Neutrophil (primary cell): ENCODE results near the gene B9D1.

Experiments used
- H3K27ac ChIP-seq: fragments of 200-600 bp; sonication (generic); 2 replicates; pipeline ENCODE4 v1.5.1; 2016; ENCODE audit warnings: mild to moderate bottlenecking, moderate library complexity
- H3K27me3 ChIP-seq: fragments of 200-600 bp; sonication (generic); 2 replicates; pipeline ENCODE4 v1.6.0; 2016; ENCODE audit warnings: mild to moderate bottlenecking
- H3K36me3 ChIP-seq: fragments of 200-600 bp; sonication (generic); 2 replicates; pipeline ENCODE4 v1.5.1; 2017
- H3K4me1 ChIP-seq, 2 experiments: fragments of 200-600 bp in 1 of 2; sonication (generic) in 1 of 2; 1 replicate in 1 of 2; 2 replicates in 1 of 2; pipeline versions ENCODE4 v1.5.1 to v1.6.1; 2013 to 2016; ENCODE audit warnings: low read depth in 1 of 2, low read length in 1 of 2, mild to moderate bottlenecking in 1 of 2, moderate library complexity in 1 of 2; ENCODE audit not compliant: control insufficient read depth in 1 of 2, insufficient read depth in 1 of 2
- H3K4me3 ChIP-seq, 2 experiments: fragments of 200-600 bp in 1 of 2; sonication (generic) in 1 of 2; 1 replicate in 1 of 2; 2 replicates in 1 of 2; pipeline ENCODE4 v1.5.1; 2013 to 2016; ENCODE audit warnings: low read depth in 1 of 2, low read length in 1 of 2, mild to moderate bottlenecking in 1 of 2, moderate library complexity in 1 of 2
- H3K9me3 ChIP-seq: fragments of 200-600 bp; sonication (generic); 2 replicates; pipeline ENCODE4 v1.5.1; 2016
- CTCF ChIP-seq: fragments of 200-600 bp; sonication (generic); IDR thresholded peaks from 2 replicates; pipeline ENCODE4 v1.5.1; 2016; ENCODE audit warnings: antibody characterized with exemption

The B9D1 gene

GRCh38 chr17:19384723-19385391 lies 22.3 kb upstream of the B9D1 start:
- Histone ChIP-seq H3K4me1 (peaks cover 12 to 21% of the 10 kb centered on the region in 2 experiments), H3K27ac (no peak overlapping the region), H3K4me3 (no peak overlapping the region), H3K27me3 (no peaks in the 10 kb centered on the region), H3K9me3 (no peaks in the 10 kb centered on the region), H3K36me3 (peaks cover 57% of the 10 kb centered on the region)
- TF ChIP-seq CTCF, result no peak

- no peak overlapping the region for H3K4me3 ChIP-seq
- no peak overlapping the region for H3K27ac ChIP-seq
- peaks cover 21 to 29% of the 10 kb centered on the region in 2 experiments for H3K4me1 ChIP-seq
These were observed 21.4 kb upstream of the B9D1 start for GRCh38 chr17:19383681-19384470.

GRCh38 chr17:19382531-19383444 lies 20.3 kb upstream of the B9D1 start:
- Histone ChIP-seq H3K27ac (no peak overlapping the region), H3K4me3 (no peak overlapping the region), H3K9me3 (no peaks in the 10 kb centered on the region), H3K4me1 (peaks cover 24 to 33% of the 10 kb centered on the region in 2 experiments), H3K27me3 (no peaks in the 10 kb centered on the region), H3K36me3 (peaks cover 62% of the 10 kb centered on the region)
- TF ChIP-seq CTCF, result no peak

More at GRCh38 chr17:19383681-19384470, 21.4 kb upstream of the B9D1 start:
- Histone ChIP-seq H3K27me3 (no peaks in the 10 kb centered on the region), H3K36me3 (peaks cover 62% of the 10 kb centered on the region), H3K9me3 (no peaks in the 10 kb centered on the region)
- no peak for TF ChIP-seq CTCF

- H3K36me3 ChIP-seq, result peaks cover 62% of the 10 kb centered on the region
- no peak overlapping the region for H3K27ac ChIP-seq
- peaks cover 30 to 34% of the 10 kb centered on the region in 2 experiments for H3K4me1 ChIP-seq
- H3K4me3 ChIP-seq, result no peak overlapping the region
- H3K27me3 ChIP-seq, result no peaks in the 10 kb centered on the region
- H3K9me3 ChIP-seq, result no peaks in the 10 kb centered on the region
- TF ChIP-seq CTCF, result no peak
These were observed 19.4 kb upstream of the B9D1 start for GRCh38 chr17:19381741-19382444.

GRCh38 chr17:19381361-19381740 lies 18.8 kb upstream of the B9D1 start:
- Histone ChIP-seq H3K27me3 (no peaks in the 10 kb centered on the region), H3K27ac (no peak overlapping the region), H3K4me3 (no peak overlapping the region), H3K9me3 (no peaks in the 10 kb centered on the region), H3K36me3 (peaks cover 62% of the 10 kb centered on the region), H3K4me1 (peaks cover 28 to 31% of the 10 kb centered on the region in 2 experiments)
- TF ChIP-seq CTCF, result no peak
